K562 (cell line): ENCODE results near the gene NENF.

ENCODE experiments used
- BCLAF1 ChIP-seq, 2 experiments: fragments of 450-650 bp in 1 of 2; IDR thresholded peaks; 2 replicates each; pipeline ENCODE4 v1.6.1; 2011 to 2017; ENCODE audit warnings: low read depth in 2 of 2, antibody characterized with exemption in 1 of 2, borderline replicate concordance in 1 of 2, low read length in 1 of 2, mild to moderate bottlenecking in 1 of 2, mixed read lengths in 1 of 2; ENCODE audit not compliant: control insufficient read depth in 1 of 2
- CHD4 ChIP-seq: fragments of 200-600 bp; sonication (generic); IDR thresholded peaks from 3 replicates; pipeline ENCODE4 v1.6.1; 2012; ENCODE audit warnings: low read depth, mild to moderate bottlenecking, mixed read lengths, low read length, inconsistent platforms; ENCODE audit not compliant: insufficient read depth, insufficient replicate concordance, poor library complexity, severe bottlenecking
- CTCF ChIP-seq, 3 experiments: IDR thresholded peaks in 2 of 3; conservative IDR thresholded peaks in 1 of 3; 2 replicates each; pipeline ENCODE4 v1.5.1; 2011 to 2012; ENCODE audit warnings: low read length in 3 of 3, mild to moderate bottlenecking in 3 of 3, control low read depth in 2 of 3, improper control_type of control experiment in 1 of 3, inconsistent platforms in 1 of 3, low read depth in 1 of 3, mixed read lengths in 1 of 3, moderate library complexity in 1 of 3; ENCODE audit not compliant: insufficient read depth in 2 of 3
- DNMT1 ChIP-seq: fragments of 450-650 bp; IDR thresholded peaks from 2 replicates; pipeline ENCODE4 v1.6.1; 2016; ENCODE audit warnings: antibody characterized with exemption, mild to moderate bottlenecking
- HNRNPLL ChIP-seq: fragments of 200-400 bp; formaldehyde crosslinking; IDR thresholded peaks from 2 replicates; pipeline ENCODE4 v1.6.1; 2017; ENCODE audit warnings: low read length, low read depth, mild to moderate bottlenecking; ENCODE audit not compliant: poor library complexity, severe bottlenecking
- ZFP36 ChIP-seq: fragments of 150-350 bp; IDR thresholded peaks from 2 replicates; pipeline ENCODE4 v1.6.1; 2018; ENCODE audit warnings: low read length, low read depth; ENCODE audit not compliant: partially characterized antibody
- ZNF609 ChIP-seq: sonication (generic); formaldehyde crosslinking; IDR thresholded peaks from 2 replicates; pipeline ENCODE4 v1.8.1; 2023; ENCODE audit warnings: missing genetic modification reagents, mild to moderate bottlenecking, borderline replicate concordance
- TF ChIP-seq, protein P1 (sequence below): fragments of 450-650 bp; IDR thresholded peaks from 2 replicates; pipeline ENCODE4 v1.6.1; 2016

GRCh38 chr1:212466437-212466836 is 33.7 kb downstream of the NENF start:
- TF ChIP-seq CHD4 (no peak), BCLAF1 (IDR thresholded peaks at IDR 0.05; ENCODE audit: borderline replicate concordance in 1 of 2, control insufficient read depth in 1 of 2, low read depth in 2 of 2, low read length in 1 of 2) (no peak), ZFP36 (no peak), CTCF (IDR thresholded peaks at IDR 0.05 in 2 of 3, conservative IDR thresholded peaks at IDR 0.05 in 1 of 3; ENCODE audit: insufficient read depth in 2 of 3, low read depth in 1 of 3, low read length in 3 of 3) (no peak), HNRNPLL (no peak), DNMT1 (no peak), ZNF609 (no peak)
- TF ChIP-seq, protein P1, sequence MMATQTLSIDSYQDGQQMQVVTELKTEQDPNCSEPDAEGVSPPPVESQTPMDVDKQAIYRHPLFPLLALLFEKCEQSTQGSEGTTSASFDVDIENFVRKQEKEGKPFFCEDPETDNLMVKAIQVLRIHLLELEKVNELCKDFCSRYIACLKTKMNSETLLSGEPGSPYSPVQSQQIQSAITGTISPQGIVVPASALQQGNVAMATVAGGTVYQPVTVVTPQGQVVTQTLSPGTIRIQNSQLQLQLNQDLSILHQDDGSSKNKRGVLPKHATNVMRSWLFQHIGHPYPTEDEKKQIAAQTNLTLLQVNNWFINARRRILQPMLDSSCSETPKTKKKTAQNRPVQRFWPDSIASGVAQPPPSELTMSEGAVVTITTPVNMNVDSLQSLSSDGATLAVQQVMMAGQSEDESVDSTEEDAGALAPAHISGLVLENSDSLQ = no peak
